K562 (cell line): ENCODE data around the gene RFNG. TPM values are rescaled to one million over a fixed set of nuclear protein-coding genes. Genes with fewer than 3 reads are reported as not detected.

Experiments used
- ATAC-seq: fragments of 200-7000 bp; cut with Tn5 transposase; 3 replicates; pipeline ENCODE4 v1.9.1; 2020; ENCODE audit warnings: moderate library complexity
- BruUV-seq: library from RNA; stranded (reverse); fragments of 400-500 nt; replicated peaks from 2 replicates; lab custom pipeline; 2021; lab: Mats Ljungman, UMichigan
- CTCF ChIA-PET: fragments of 300-600 bp; formaldehyde crosslinking; extraction: SDS; loops from one replicate; lab custom pipeline; 2021; ENCODE audit warnings: low intra/inter-chr PET ratio; lab: Yijun Ruan, JAX
- POLR2A ChIA-PET: fragments of 300-600, 350-650 bp; sonication (Branson Sonifier 250); formaldehyde crosslinking; extraction: SDS; loops from one replicate; lab custom pipeline; 2021; ENCODE audit warnings: antibody characterized with exemption, inconsistent platforms; lab: Yijun Ruan, JAX
- DNase-seq, 4 experiments: peaks; one replicate each; pipeline versions ENCODE4 v3.0.0 to v3.0.0-alpha.2; 2011 to 2018; ENCODE audit warnings: low spot score in 3 of 4, mixed read lengths in 3 of 4; ENCODE audit errors: extremely low read depth in 1 of 4
- FAIRE-seq: peaks from 2 replicates; lab custom pipeline; 2011; peaks lifted over from hg19 to GRCh38; lab: Jason Lieb, UNC
- H2AFZ ChIP-seq: 2 replicates; pipeline ENCODE4 v1.6.0; 2011; ENCODE audit warnings: low read depth, low read length, control low read depth, inconsistent platforms
- H3K27ac ChIP-seq: fragments of 200-600 bp; 3 replicates; pipeline ENCODE4 v1.8.0; 2011; ENCODE audit warnings: low read depth, mild to moderate bottlenecking, control low read depth, inconsistent platforms, low read length, moderate library complexity, mixed read lengths; ENCODE audit errors: extremely low read depth
- H3K27me3 ChIP-seq, 2 experiments: fragments of 300-600 bp in 1 of 2; 2 replicates in 1 of 2; 3 replicates in 1 of 2; pipeline versions ENCODE4 v1.6.0 to v1.8.0; 2011; ENCODE audit warnings: inconsistent platforms in 2 of 2, low read length in 2 of 2, mild to moderate bottlenecking in 1 of 2, mixed read lengths in 1 of 2, moderate library complexity in 1 of 2; ENCODE audit not compliant: control insufficient read depth in 2 of 2, insufficient read depth in 2 of 2
- H3K36me3 ChIP-seq: fragments of 300-600 bp; 3 replicates; pipeline ENCODE4 v1.8.0; 2011; ENCODE audit warnings: mild to moderate bottlenecking, low read length, inconsistent platforms; ENCODE audit not compliant: control insufficient read depth, insufficient read depth
- H3K4me1 ChIP-seq, 2 experiments: fragments of 200-600 bp in 1 of 2; replicated peaks in 1 of 2; 2 replicates in 1 of 2; 3 replicates in 1 of 2; pipeline versions ENCODE4 v1.5.1 to v1.8.0; 2011; ENCODE audit warnings: inconsistent platforms in 2 of 2, low read length in 2 of 2, mild to moderate bottlenecking in 1 of 2, mixed read lengths in 1 of 2, moderate library complexity in 1 of 2; ENCODE audit not compliant: control insufficient read depth in 2 of 2, insufficient read depth in 2 of 2
- H3K4me2 ChIP-seq: 2 replicates; pipeline ENCODE4 v1.6.1; 2011; ENCODE audit warnings: low read length, control low read depth, inconsistent platforms, mixed read lengths; ENCODE audit not compliant: insufficient read depth
- H3K4me3 ChIP-seq: fragments of 200-600 bp; sonication (generic), shearing (Covaris generic); 2 replicates; pipeline ENCODE4 v1.5.1; 2016; ENCODE audit warnings: control low read depth, inconsistent platforms
- H3K79me2 ChIP-seq: fragments of 200-600 bp; 3 replicates; pipeline ENCODE4 v1.8.0; 2011; ENCODE audit warnings: low read length, inconsistent platforms; ENCODE audit not compliant: control insufficient read depth, insufficient read depth
- H3K9ac ChIP-seq, 2 experiments: 2 replicates each; pipeline versions ENCODE4 v1.6.0 to v1.6.1; 2011; ENCODE audit warnings: low read depth in 2 of 2, low read length in 2 of 2, control low read depth in 1 of 2, inconsistent platforms in 1 of 2, mild to moderate bottlenecking in 1 of 2, mixed read lengths in 1 of 2; ENCODE audit not compliant: insufficient read depth in 1 of 2
- H3K9me1 ChIP-seq: one replicate; pipeline ENCODE4 v1.6.0; 2011; ENCODE audit warnings: inconsistent platforms, mild to moderate bottlenecking, low read length, moderate library complexity; ENCODE audit not compliant: control insufficient read depth, insufficient read depth
- H3K9me3 ChIP-seq: replicated peaks from 2 replicates; pipeline ENCODE4 v1.5.1; 2011; ENCODE audit warnings: low read depth, low read length, inconsistent platforms; ENCODE audit not compliant: control insufficient read depth, insufficient read depth
- H4K20me1 ChIP-seq: replicated peaks from 2 replicates; pipeline ENCODE4 v1.6.1; 2011; ENCODE audit warnings: low read length, inconsistent platforms, mixed read lengths; ENCODE audit not compliant: control insufficient read depth, insufficient read depth
- POLR2G ChIP-seq: fragments of 200-400 bp; formaldehyde crosslinking; IDR thresholded peaks from 2 replicates; pipeline ENCODE4 v1.6.1; 2017; ENCODE audit warnings: low read depth, mild to moderate bottlenecking, antibody characterized with exemption, low read length, moderate library complexity
- ZNF12 ChIP-seq: sonication (generic); formaldehyde crosslinking; IDR thresholded peaks from 2 replicates; pipeline ENCODE4 v1.4.0; 2020; ENCODE audit warnings: mild to moderate bottlenecking, missing genetic modification reagents
- ZNF780A ChIP-seq: fragments of 250-450 bp; sonication (Bioruptor Pico); IDR thresholded peaks from 2 replicates; pipeline ENCODE4 v1.5.0; 2021; ENCODE audit warnings: mild to moderate bottlenecking
- WGBS: fragments of 100-300 bp; shearing (Covaris generic); methylation state at CpG from one replicate; pipeline ENCODE4 v1.1.6; 2016; ENCODE audit warnings: low coverage, mixed read lengths; ENCODE audit not compliant: insufficient coverage; ENCODE audit errors: missing lambda C conversion rate; 5-methylcytosine and 5-hydroxymethylcytosine counted together
- in situ Hi-C: fragments of 300-500 bp; cut with MboI; formaldehyde crosslinking; loops from 4 replicates; pipeline ENCODE4 v1.15.0; 2018; ENCODE audit warnings: inconsistent platforms, mixed read lengths
- intact Hi-C: fragments of 100-400 bp; cut with micrococcal nuclease; formaldehyde crosslinking; loops from 2 replicates; pipeline ENCODE4 v1.14.2; 2022
- polyA plus RNA-seq, 8 experiments: library from polyadenylated mRNA; depleted of rRNA in 4 of 8; stranded (reverse) in 5 of 8; unstranded in 3 of 8; fragments of >200 nt; fragmentation: Nextera tagmentation in 2 of 8; fragmentation: Illumina TruSeq in 1 of 8; extraction: Ambion mirVana in 2 of 8; extraction: Trizol in 1 of 8; gene quantifications; 2 replicates each; pipeline versions ENCODE4 v1.2.1 to v1.2.3, GENCODE V29; 2011 to 2014; ENCODE audit warnings: inconsistent platforms in 1 of 8, missing spikeins in 1 of 8
- total RNA-seq, 7 experiments: library from RNA; depleted of rRNA in 6 of 7; stranded (reverse); fragments of >200 nt in 6 of 7; fragmentation: Illumina TruSeq in 2 of 7; extraction: Trizol in 2 of 7; gene quantifications; 2 replicates each; pipeline versions ENCODE4 v1.2.1 to v1.2.3, GENCODE V29; 2011 to 2021; ENCODE audit warnings: low replicate concordance in 1 of 7

RFNG gene
- total and polyA plus RNA-seq, 9 of the 15 experiments (the other 6 are each of a cell fraction or from before 2014, with no cell fraction given): 0.32 to 32.8 (median 9.5) TPM

GRCh38 chr17:82013341-82013740, 38.3 kb downstream of the RFNG start:
- peaks cover 0 to 87% of the 10 kb centered on the region in 2 experiments; a peak in 3 of 5 replicates for H3K4me1 ChIP-seq
- FAIRE-seq (no peak), DNase-seq (no peak), ATAC-seq (no peak)
- H3K9ac ChIP-seq: peak overlapping the region in 1 of 2 experiments; percentile 22; a peak in 1 of 4 replicates
- peaks cover 5% of the 10 kb centered on the region; the same call in 1 of the 3 replicates for H3K36me3 ChIP-seq
- intact Hi-C loops: no loop called here
- no peaks in the 10 kb centered on the region for H3K27me3 ChIP-seq
- no peak overlapping the region for H3K27ac ChIP-seq
- ChIA-PET POLR2A (interaction anchor here (1.1 kb wide), 1 partner anchor 8 kb away, joined by 3 read pairs; no protein-coding TSS in a partner anchor), CTCF (no interaction called here)
- WGBS: 90% methylated on average over 11 of the region's 22 CpGs
- no peaks in the 10 kb centered on the region for H3K9me3 ChIP-seq
- H2AFZ ChIP-seq: no peak overlapping the region
- no peaks in the 10 kb centered on the region for H4K20me1 ChIP-seq
- no peak overlapping the region for H3K4me2 ChIP-seq
- H3K4me3 ChIP-seq: no peak overlapping the region
- no peaks in the 10 kb centered on the region for H3K79me2 ChIP-seq
- no peaks in the 10 kb centered on the region for H3K9me1 ChIP-seq
- in situ Hi-C loops: no loop called here
- BruUV-seq: no TSS peak
- no peak for TF ChIP-seq ZNF12
- no peak for TF ChIP-seq ZNF780A (CRISPR knock-in tag)
- 0 out of 2 replicates have a peak, but pooled peaks have one; percentile 25 for TF ChIP-seq POLR2G

GRCh38 chr17:82012640-82013295, 38.8 kb downstream of the RFNG start:
- intact Hi-C loops: no loop called here
- Histone ChIP-seq H3K9ac (no peak overlapping the region; a peak in 1 of 4 replicates), H3K4me3 (no peak overlapping the region), H3K9me1 (no peaks in the 10 kb centered on the region), H3K79me2 (no peaks in the 10 kb centered on the region), H3K9me3 (no peaks in the 10 kb centered on the region), H3K36me3 (no peaks in the 10 kb centered on the region; the same call in 2 of the 3 replicates), H3K27me3 (no peaks in the 10 kb centered on the region), H2AFZ (no peak overlapping the region), H3K4me2 (no peak overlapping the region), H4K20me1 (no peaks in the 10 kb centered on the region), H3K4me1 (peaks cover 0 to 87% of the 10 kb centered on the region in 2 experiments; a peak in 3 of 5 replicates), H3K27ac (no peak overlapping the region)
- BruUV-seq: no TSS peak
- no peak for ATAC-seq
- POLR2A ChIA-PET: interaction anchor here (1.1 kb wide), 1 partner anchor 9 kb away, joined by 3 read pairs; no protein-coding TSS in a partner anchor
- no peak for DNase-seq
- CTCF ChIA-PET: no interaction called here
- 80% methylated on average over 12 of the region's 19 CpGs for WGBS
- FAIRE-seq: no peak
- in situ Hi-C loops: no loop called here
